Measurements from ENCODE around the gene CBY1. TPM values are rescaled to one million over a fixed set of nuclear protein-coding genes. Genes with fewer than 3 reads are reported as not detected.

Gene CBY1
- total and polyA plus RNA-seq, 9 of the 15 experiments (the other 6 are each of a cell fraction or from before 2014, with no cell fraction given) = 5.7 to 19.7 (median 10.8) TPM

- TF ChIP-seq ZNF445 (CRISPR knock-in tag; IDR thresholded peaks at IDR 0.05; ENCODE audit: low read depth) = no peak
- TF ChIP-seq TRIM28 (IDR thresholded peaks at IDR 0.05) = no peak
- TF ChIP-seq ATF1 (CRISPR knock-in tag; IDR thresholded peaks at IDR 0.05) = no peak
- TF ChIP-seq ATF1 (tag; IDR thresholded peaks at IDR 0.05) = peak; percentile 49; the same call in 1 of the 2 replicates
- TF ChIP-seq SMARCA5 (IDR thresholded peaks at IDR 0.05) = no peak
- TF ChIP-seq ESRRB (CRISPR knock-in tag; IDR thresholded peaks at IDR 0.05; ENCODE audit: borderline replicate concordance) = no peak
- TF ChIP-seq YBX1 (IDR thresholded peaks at IDR 0.05) = no peak
- peak; percentile 60 for TF ChIP-seq ETV5 (CRISPR knock-in tag; IDR thresholded peaks at IDR 0.05; ENCODE audit: low read depth)
- TF ChIP-seq MYC (IDR thresholded peaks at IDR 0.05; ENCODE audit: low read depth, low read length) = peak; percentile 77
- peak; percentile 83; the same call in 1 of the 2 replicates for TF ChIP-seq MYC (CRISPR knock-in tag; IDR thresholded peaks at IDR 0.05; ENCODE audit: borderline replicate concordance, low read depth)
- peak; percentile 76 for TF ChIP-seq ELF1 (tag; IDR thresholded peaks at IDR 0.05)
- no peak for TF ChIP-seq KDM2B (CRISPR knock-in tag; IDR thresholded peaks at IDR 0.05)
- TF ChIP-seq HDAC2 (IDR thresholded peaks at IDR 0.05) = peak; percentile 96
- TF ChIP-seq SP1 (CRISPR knock-in tag; IDR thresholded peaks at IDR 0.05) = peak; percentile 44; the same call in 1 of the 2 replicates
- TF ChIP-seq FOSL1 (tag; conservative IDR thresholded peaks at IDR 0.05) = 0 out of 2 replicates have a peak, but pooled peaks have one; percentile 22
- TF ChIP-seq E2F1 (CRISPR knock-in tag; IDR thresholded peaks at IDR 0.05) = no peak
- TF ChIP-seq IRF1 (CRISPR knock-in tag; IDR thresholded peaks at IDR 0.05; ENCODE audit: borderline replicate concordance) = no peak
- TF ChIP-seq CTCFL (IDR thresholded peaks at IDR 0.05; ENCODE audit: borderline replicate concordance, insufficient read depth, low read depth, low read length, poor library complexity, severe bottlenecking) = peak; percentile 87
- TF ChIP-seq CTCF (IDR thresholded peaks at IDR 0.05 in 2 of 3, conservative IDR thresholded peaks at IDR 0.05 in 1 of 3; ENCODE audit: insufficient read depth in 2 of 3, low read depth in 1 of 3, low read length in 3 of 3) = peak; percentile 71 to 79 (median 76)
- TF ChIP-seq HMG20A (CRISPR knock-in tag; conservative IDR thresholded peaks at IDR 0.05) = no peak
- TF ChIP-seq RFX1 (IDR thresholded peaks at IDR 0.05) = no peak
Measured at GRCh38 chr22:38681582-38682335, 25.3 kb downstream of the CBY1 start, which contains the start of gene TOMM22 (continued).
